Fibroblast of skin of scalp (primary cell): ENCODE results near the gene NHERF2.

ENCODE experiments used
- DNase-seq: peaks from one replicate; pipeline ENCODE4 v3.0.0-alpha.2; 2013

The NHERF2 gene

DNA sequence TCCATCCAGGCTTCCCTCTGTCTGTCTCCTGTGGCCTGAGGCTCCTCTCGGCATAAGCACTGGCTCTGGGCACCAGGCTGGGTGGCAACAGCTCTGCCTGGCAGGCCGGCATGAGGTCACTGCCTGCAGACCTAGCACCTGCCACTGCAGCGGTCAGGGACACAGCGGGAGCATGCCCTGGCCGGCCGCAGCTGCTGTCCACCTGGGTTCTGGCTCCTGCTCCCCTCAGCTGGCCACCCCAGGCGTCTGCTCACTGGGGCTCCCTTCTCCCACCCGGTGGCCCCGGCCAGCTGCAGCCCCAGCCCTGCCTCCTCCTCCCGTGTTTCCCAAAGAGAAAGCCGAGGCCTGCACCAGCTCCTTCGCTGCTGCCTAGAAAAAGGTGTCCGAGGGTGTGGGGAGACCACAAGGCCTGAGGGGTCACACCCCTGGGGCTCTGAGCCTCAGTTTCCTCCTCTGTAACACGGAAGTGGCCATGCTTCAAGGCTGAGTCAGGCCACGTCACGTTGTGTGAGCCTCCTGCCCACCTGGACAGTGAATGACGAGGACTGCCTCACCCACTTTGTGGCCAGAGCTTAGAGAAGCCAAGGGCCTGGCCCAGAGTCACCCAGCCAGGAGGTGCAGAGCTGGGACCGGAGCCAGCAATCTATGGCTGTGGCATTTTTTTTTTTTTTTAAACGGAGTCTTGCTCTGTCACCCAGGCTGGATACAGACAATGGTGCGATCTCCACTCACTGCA is 14.3 kb downstream of the NHERF2 start:
- no peak for DNase-seq

GRCh38 chr16:2042171-2042985 is 15.7 kb downstream of the NHERF2 start:
- DNase-seq: peak; percentile 57

DNA sequence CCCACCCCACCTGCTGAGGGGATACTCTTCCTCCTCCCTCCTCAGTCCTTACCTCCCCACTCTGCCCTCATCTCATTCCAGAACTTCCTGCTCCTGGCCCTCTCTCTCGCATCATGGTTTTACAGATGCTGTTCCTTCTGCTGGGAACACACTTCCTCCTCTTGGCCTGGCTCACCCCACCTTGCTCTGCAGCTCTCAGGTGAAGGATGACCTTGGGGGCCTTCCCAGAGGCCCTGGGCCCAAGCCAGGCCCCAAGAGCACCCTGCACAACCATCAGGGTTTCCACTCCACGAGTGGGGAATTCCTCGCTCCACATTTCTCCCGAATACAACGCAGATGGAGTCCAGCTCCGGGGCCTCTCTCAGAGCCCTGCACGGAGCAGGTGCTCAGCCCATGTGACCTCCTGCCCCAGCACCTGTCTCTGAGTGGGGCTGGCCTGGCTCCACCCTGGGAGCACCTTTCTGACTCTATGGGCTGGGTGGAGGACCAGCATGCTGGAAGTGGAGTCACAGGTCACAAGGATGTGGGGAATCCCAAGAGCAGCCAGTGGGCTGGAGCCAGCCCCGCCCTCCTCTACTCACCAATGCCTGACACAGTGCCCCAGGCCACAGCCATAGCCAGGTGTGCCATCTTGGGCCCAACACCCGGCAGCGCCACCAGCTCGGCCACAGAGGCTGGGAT is 16.4 kb downstream of the NHERF2 start:
- no peak for DNase-seq

DNA sequence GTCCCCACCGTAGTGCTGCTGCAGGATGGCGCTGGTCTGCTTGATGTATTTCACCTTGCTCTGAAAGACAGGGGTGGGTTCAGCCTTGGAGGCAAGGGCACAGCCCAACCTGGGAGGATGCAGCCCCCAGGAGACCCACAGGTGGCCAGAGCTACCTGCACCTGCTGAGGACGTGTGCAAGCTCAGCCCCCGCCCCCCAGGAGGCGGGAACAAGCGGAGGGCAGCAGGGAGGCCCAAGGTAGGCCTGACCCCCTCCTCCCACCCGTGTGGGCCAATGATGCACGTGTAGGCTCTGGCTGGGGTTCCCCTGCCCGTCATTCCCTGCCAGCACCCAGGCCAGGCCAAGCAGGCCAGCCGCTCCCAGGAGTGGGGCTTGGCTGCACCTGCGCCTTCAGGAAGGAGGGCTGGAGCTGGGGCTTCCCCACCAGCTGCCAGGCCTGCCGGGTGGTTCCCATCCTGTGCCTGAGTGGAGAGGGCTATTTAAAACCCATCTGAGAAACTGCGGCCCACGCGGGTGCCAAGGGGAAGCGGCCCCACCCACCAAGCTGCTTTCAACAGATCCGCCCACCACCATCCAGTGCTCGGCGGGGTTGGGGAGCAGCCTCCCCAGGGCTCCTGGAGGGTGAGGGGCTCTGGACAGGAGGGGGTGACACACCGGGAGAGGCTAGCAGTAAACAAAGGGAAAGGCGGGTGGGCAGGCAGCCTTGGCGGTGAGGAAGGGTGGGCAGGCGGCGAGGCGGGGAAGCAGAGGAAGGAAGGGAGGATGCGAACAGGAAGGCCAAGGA is 17.2 kb downstream of the NHERF2 start:
- no peak for DNase-seq

- no peak for DNase-seq
Observed at GRCh38 chr16:2044541-2044940, 17.8 kb downstream of the NHERF2 start.

DNA sequence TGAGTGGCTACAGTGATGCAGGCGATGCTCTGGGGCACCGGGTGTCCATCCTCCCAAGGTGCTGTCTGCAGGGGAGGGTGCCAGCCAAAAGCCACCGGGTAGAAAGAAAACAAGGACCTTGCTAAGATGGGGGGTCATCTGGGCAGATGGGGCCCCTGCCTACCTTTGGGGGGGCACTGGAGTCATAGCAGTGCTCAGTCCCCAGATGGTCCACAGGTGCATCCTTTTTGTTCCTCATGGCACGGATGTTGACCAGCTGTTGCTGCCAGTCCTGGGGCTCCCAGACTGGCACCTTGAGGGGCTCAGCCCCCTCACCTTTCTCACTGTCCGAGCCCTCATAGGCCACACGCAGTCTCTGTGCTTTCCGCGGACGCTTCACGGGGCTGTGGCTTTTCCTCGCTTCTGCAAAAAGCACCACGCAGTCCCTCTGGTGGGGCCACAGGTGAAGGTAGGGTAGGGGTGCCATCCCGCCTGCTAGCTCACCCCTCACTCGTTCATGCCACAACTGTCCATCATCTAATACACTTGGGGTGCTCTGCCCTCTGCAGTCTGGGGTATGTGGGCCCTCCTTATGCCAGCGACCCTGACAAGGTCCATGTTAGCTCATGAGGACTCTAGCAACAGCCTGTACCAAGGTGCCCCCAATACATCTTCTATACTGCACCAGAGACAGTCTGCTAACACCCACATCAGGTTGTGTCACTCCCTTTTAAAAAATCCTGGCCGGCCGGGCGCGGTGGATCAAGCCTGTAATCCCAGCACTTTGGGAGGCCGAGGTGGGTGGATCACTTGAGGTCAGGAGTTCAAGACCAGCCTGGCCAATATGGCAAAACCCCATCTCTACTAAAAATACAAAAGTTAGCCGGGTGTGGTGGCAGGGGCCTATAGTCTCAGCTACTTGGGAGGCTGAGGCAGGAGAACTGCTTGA is 19.5 kb downstream of the NHERF2 start:
- DNase-seq: no peak

DNA sequence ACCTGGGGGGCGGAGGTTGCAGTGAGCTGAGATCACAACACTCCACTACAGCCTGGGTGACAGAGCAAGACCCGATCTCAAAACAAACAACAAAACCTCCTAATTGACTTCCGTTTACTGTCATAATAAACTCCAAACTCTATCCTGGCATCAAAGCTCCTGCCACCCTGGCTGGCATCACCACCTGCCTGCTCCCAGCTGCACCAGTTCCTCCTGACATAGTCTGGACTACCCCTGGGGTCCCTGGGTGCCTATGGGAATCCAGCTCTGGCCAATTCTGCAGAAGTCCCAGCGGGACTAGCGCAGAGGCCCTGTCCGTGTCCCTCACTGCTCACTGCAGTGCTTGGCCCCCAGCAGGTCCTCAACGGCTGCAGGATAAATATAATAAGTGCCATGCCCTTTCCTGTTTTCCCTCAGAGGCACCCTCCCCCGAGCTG is 20.2 kb downstream of the NHERF2 start:
- no peak for DNase-seq

DNA sequence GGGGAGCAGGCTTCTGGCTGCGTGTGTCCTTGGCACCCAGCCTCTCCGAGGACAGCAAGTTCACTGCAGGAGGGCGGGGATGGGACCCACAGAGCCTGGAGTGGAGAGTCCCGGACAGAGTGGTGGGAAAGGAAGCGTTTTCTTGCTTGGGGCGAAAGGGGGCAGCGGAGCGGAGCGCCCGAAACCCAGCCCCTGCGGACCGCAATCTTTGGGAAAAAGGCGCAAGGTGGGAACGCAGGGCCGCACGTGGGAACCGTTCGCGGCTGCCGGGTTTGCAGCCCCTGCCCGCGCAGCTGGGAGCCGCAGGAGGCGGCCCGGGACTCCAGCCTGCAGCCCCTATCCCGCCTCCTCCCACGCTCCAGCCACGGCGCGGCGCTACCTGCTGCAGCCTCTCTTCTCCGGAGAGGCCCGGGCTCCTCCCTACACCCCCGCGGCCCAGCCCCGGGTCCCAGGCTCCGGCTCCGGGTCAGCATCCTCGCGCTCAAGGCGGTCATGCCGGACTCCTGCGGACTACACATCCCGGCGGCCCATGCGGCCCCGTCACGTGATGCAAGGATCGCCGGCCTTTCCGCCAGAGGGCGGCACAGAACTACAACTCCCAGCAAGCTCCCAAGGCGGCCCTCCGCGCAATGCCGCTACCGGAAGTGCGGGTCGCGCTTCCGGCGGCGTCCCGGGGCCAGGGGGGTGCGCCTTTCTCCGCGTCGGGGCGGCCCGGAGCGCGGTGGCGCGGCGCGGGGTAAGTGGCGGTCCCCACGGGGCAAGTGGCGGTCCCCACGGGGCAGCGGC is 20.8 kb downstream of the NHERF2 start, which contains the start of the genes NTHL1 and TSC2:
TSS of gene NTHL1 (minus strand) at position 505 of the 786 bp plus-strand sequence. CDS start at position 494, 11 bp downstream.
TSS of gene TSC2 (plus strand) at position 656 of the 786 bp plus-strand sequence. CDS start 631 bp downstream, outside the sequence.
- DNase-seq: peak; percentile 96

DNA sequence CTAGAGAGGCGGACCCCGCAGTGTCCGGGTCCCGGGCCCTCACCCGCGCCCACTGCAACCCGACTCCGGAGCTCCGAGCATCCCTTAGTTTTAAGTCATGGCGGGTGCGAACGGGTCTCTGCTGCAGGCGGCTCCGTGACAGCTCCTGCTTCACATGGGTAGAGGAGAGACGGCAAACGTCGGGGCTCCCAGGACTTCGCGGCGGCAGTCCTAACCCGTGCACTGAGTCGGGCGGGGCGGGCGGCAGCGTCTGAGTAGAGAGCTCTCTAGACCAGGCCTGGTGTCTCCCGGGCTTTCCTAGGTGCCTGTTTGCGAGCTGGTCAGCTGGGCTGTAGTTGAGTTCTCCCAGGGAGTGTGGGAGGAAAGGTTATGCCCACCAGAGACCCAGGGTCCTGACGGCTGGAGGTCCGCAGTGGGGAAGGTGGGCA is 21.4 kb downstream of the NHERF2 start:
- DNase-seq: no peak

DNA sequence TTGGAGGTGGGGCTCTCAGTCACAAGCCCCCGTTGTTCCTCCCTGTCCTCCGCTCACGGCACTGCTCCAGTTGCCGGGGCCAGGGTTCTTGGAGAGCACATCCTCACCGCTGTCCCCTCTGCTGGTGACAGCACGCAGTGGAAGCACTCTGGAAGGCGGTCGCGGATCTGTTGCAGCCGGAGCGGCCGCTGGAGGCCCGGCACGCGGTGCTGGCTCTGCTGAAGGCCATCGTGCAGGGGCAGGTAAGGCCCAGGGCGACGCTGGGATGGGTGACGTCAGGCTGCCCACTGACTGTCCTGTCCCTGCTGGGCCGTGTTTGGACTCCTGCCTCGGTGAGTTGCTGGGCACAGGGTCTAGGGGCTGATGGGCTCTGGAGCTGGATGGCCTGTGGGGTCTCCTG is 26.5 kb downstream of the NHERF2 start:
- DNase-seq: no peak

DNA sequence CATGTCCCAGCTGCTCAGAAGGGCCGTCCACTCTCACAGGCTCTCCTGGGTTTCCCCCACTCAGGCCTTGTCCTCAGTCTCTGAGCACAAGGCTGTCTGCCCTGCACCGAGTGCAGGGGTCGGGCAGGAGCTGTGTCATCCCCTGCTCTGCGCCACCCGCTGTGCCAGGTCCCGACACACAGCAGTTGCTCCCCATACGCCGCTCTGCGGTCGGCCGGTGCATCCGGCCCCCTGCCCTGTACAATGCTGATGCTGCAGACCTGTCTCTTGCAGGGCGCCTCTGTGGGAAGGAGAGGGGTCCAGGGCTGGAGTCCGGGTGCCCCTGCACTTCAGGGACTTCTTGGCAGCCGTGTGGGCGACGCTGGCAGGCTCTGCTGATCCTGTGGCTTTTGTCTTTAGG is 27.2 kb downstream of the NHERF2 start:
- DNase-seq: no peak

DNA sequence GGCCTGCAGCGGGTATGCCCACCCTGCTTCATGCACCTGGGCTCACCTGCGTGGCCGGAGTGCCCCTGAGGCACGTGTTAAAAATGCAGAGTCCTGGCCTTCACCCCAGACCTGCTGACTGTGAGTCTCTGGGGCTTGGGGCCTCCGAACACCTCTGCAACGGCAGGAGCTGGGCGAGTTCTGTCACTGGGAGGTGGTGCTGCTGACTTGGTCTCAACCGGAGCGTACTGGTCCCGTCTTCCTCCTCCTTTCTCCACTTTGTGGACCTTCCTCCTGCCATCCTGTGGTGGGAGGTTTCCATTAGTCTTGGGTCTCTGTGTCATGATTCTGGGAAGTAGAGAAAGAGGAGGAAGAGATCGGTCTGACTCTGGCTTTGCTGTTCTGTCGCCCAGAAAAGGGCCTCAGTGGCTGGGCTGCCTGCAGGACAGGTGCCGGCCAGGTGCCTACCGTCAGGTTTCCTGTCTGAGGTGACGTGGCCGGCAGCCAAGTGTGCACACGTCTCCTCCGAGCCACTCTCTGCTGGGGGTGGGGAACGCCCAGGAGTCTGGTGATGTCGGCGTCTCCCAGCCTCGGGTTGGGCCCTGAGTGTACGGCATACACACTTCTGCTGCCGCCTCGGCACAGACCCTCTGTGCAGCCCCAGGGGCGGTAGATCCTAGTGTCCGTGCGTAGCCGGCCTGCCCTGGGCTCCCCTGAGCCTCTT is 28.0 kb downstream of the NHERF2 start:
- no peak for DNase-seq

DNA sequence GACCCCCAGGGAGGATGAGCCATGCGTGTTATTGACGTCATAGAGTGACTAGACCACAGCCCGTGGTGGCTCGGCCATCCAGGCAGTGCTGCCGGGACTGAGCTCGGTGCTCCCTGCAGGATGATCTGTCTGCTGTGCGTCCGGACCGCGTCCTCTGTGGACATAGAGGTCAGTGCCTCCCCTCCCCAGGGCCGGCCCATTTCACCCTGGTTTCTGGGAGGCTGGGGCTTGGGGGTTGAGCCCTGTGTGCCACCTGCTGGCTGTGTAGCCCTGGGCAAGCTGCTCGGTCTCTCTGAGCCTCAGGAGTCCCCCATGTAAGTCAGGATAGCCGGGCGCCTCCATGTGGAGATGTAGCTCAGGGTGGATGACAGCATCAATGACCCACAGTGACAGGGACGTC is 29.4 kb downstream of the NHERF2 start:
- peak; percentile 38 for DNase-seq

GRCh38 chr16:2056681-2057407 is 30.1 kb downstream of the NHERF2 start:
- no peak for DNase-seq

DNA sequence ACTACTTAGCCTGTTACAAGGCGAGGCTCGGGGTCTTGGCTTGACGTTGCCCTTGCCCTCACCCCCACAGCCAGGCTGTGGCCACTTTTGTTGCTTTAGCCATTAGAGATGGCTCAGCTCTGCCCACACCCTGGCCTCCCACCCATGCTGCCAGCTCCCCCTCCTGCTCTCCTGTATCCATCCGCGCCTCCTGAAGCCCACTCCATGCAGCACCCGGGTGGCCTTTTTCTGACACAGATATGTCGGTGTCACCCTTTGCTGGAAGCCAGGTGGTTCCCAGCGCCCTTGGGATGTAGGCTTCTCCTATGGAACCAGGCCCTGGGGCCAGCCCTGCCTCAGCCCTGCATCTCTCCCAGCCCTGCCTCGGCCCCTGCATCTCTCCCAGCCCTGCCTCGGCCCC is 30.7 kb downstream of the NHERF2 start:
- DNase-seq: no peak

- DNase-seq: no peak
Observed at GRCh38 chr16:2058420-2058819, 31.7 kb downstream of the NHERF2 start.

GRCh38 chr16:2058872-2059271 is 32.2 kb downstream of the NHERF2 start:
- DNase-seq: no peak

- DNase-seq: no peak
Observed at GRCh38 chr16:2060346-2060745, 33.6 kb downstream of the NHERF2 start.

DNA sequence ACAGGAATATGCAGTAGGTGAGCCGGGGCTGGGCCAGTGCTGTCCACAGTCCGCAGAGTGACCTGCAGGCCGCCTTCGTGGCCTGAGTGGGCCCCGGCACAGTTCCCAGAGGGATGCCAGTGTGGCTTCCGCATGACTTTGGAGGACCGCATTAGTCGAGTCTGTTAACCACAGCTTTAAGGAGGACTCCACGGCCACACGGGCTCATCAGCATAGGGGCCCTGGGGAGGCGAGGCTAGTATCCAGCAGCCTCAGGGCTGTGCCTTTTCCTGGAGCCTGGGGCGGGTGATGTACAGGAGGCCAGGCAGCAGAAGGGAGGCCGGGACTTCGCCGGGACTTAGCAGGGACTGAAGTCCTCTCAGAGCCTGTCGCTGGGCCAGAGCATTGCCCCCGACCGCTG is 34.3 kb downstream of the NHERF2 start:
- no peak for DNase-seq
